Fibroblast of villous mesenchyme (primary cell): ENCODE data around the gene FAM118A. TPM values are rescaled to one million over a fixed set of nuclear protein-coding genes. Genes with fewer than 3 reads are reported as not detected.

Experiments used
- DNase-seq: peaks from one replicate; pipeline ENCODE4 v3.0.0-alpha.2; 2010; ENCODE audit warnings: low read depth
- H3K4me3 ChIP-seq: 2 replicates; pipeline ENCODE4 v1.5.1; 2011; ENCODE audit warnings: low read depth, mild to moderate bottlenecking, low read length
- total RNA-seq: library from RNA; depleted of rRNA; stranded (reverse); fragments of >200 nt; gene quantifications from 2 replicates; pipeline ENCODE4 v1.2.3, GENCODE V29; 2012
- TF ChIP-seq, protein P1 (sequence below): IDR thresholded peaks from 2 replicates; pipeline ENCODE4 v1.5.1; 2012; ENCODE audit warnings: low read depth, mild to moderate bottlenecking, low read length; ENCODE audit not compliant: insufficient read depth

FAM118A gene
- total RNA-seq, 1 donor: 20.7 TPM

GRCh38 chr22:45285263-45286058, 24.3 kb upstream of the FAM118A start:
- H3K4me3 ChIP-seq: no peak overlapping the region
- no peak for DNase-seq
- TF ChIP-seq, protein P1, sequence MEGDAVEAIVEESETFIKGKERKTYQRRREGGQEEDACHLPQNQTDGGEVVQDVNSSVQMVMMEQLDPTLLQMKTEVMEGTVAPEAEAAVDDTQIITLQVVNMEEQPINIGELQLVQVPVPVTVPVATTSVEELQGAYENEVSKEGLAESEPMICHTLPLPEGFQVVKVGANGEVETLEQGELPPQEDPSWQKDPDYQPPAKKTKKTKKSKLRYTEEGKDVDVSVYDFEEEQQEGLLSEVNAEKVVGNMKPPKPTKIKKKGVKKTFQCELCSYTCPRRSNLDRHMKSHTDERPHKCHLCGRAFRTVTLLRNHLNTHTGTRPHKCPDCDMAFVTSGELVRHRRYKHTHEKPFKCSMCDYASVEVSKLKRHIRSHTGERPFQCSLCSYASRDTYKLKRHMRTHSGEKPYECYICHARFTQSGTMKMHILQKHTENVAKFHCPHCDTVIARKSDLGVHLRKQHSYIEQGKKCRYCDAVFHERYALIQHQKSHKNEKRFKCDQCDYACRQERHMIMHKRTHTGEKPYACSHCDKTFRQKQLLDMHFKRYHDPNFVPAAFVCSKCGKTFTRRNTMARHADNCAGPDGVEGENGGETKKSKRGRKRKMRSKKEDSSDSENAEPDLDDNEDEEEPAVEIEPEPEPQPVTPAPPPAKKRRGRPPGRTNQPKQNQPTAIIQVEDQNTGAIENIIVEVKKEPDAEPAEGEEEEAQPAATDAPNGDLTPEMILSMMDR: no peak

DNA sequence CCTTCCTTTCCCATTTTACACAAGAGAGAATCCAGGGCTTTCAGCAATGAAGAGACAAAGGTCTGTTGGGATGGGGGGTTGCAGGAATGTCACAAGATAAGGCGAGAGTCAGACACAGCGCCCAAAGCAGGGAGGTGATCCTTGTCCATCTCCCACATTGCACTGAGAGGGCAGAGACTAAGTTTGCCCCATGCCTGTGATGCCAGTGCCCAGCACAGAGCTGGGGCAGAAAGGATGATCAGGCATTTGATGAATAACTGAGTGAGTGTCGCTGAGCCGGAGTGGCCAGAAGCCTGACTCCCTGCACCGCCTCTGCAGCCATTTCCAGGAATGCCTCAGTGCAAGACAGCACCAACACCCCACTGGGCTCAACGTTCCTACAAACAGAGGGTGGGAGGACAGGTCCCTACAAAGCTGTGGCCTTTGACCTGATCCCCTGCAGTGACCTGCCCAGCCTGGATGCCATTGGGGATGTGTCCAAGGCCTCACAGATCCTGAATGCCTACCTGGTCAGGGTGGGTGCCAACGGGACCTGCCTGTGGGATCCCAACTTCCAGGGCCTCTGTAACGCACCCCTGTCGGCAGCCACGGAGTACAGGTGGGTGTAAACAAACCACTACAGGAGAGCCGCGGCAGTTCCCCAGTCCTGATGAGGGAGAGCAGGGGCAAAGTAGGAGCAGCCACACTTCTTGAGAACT, 22.7 kb upstream of the FAM118A start:
- TF ChIP-seq, protein P1: no peak
- no peak for DNase-seq
- no peak overlapping the region for H3K4me3 ChIP-seq

DNA sequence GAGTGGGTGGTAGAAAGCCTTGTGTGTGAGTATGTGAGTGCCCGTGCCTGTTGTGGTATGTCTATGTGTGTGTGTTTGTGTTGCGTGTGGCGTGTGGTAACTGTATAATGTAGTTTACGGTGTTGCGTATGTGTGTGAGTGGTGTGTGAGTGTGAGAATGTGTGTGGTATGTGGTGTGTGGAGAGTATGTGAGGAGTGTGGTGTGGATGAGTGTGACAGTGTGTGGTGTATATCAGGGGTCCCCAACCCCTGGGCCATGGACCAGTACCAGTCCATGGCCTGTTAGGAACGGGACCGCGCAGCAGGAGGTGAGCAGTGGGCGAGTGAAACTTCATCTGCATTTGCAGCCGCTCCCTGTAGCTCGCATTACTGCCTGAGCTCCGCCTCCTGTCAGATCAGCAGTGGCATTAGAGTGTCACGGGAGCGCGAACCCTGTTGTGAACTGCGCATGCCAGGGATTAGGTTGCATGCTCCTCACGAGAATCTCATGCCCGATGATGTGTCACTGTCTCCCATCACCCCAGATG, 19.3 kb upstream of the FAM118A start:
- no peak overlapping the region for H3K4me3 ChIP-seq
- peak; percentile 78 for DNase-seq
- TF ChIP-seq, protein P1: no peak

DNA sequence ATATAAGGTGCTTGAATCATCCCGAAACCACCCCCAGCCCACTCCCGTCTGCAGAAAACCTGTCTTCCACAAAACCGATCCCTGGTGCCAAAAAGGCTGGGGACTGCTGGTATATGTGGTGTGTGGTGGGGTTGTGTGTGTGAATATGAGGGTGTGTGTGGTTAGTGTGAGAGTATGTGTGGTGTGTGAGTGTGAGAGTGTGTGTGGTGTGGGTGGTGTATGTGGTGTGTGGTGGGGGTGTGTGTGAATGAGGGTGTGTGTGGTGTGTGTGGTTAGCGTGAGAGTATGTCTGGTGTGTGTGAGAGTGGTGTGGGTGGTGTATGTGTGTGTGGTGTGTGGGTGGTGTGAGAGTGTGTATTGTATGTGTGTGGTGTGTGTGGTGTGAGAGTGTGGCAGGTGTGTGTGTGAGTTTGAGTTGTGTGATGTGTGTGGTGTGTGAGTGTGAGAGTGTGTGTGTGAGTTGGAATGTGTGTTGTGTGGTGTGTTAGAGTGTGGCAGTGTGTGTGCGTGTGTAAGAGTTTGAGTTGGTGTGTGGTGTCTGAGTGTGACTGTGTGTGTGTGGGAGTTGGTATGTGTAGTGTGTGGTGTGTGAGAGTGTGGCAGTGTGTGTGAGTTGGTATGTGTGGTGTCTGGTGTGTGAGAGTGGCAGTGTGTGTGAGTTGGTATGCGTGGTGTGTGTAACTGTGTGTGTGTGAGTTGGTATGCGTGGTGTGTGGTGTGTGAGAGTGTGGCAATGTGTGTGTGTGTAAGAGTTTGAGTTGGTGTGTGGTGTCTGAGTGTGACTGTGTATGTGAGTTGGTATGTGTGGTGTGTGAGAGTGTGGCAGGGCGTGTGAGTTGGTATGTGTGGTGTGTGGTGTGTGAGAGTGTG, 18.4 kb upstream of the FAM118A start:
- DNase-seq: no peak
- no peak overlapping the region for H3K4me3 ChIP-seq
- TF ChIP-seq, protein P1: no peak

GRCh38 chr22:45291931-45292290, 17.8 kb upstream of the FAM118A start:
- TF ChIP-seq, protein P1: no peak
- DNase-seq: no peak
- no peak overlapping the region for H3K4me3 ChIP-seq

- DNase-seq: no peak
- TF ChIP-seq, protein P1: no peak
Observed at GRCh38 chr22:45292731-45293442, 16.8 kb upstream of the FAM118A start.

More at GRCh38 chr22:45292731-45293442, 16.8 kb upstream of the FAM118A start:
- no peak overlapping the region for H3K4me3 ChIP-seq
